GM23338 (cell line): ENCODE results near the gene SV2C. TPM values are rescaled to one million over a fixed set of nuclear protein-coding genes. Genes with fewer than 3 reads are reported as not detected.

Source experiments
- ATAC-seq: fragments of 200-7000 bp; cut with Tn5 transposase; 3 replicates; pipeline ENCODE4 v1.9.1; 2020
- DNase-seq: peaks from one replicate; pipeline ENCODE4 v3.0.0-alpha.2; 2015; ENCODE audit warnings: low spot score
- H2AFZ ChIP-seq: fragments of 200-600 bp; sonication (generic); 2 replicates; pipeline ENCODE4 v1.8.0; 2016; ENCODE audit warnings: antibody characterized with exemption, mild to moderate bottlenecking, moderate library complexity
- H3F3A ChIP-seq: fragments of 200-600 bp; sonication (generic); replicated peaks from 2 replicates; pipeline ENCODE4 v1.8.0; 2017; ENCODE audit warnings: antibody characterized with exemption, mixed run types, low read depth
- H3K27ac ChIP-seq: fragments of 200-600 bp; sonication (generic); 2 replicates; pipeline ENCODE4 v1.6.1; 2016; ENCODE audit warnings: low read depth
- H3K27me3 ChIP-seq: fragments of 200-600 bp; sonication (generic); 2 replicates; pipeline ENCODE4 v1.8.0; 2016; ENCODE audit warnings: mild to moderate bottlenecking, mixed run types, moderate library complexity; ENCODE audit not compliant: insufficient read depth
- H3K36me3 ChIP-seq: fragments of 200-600 bp; sonication (generic); 2 replicates; pipeline ENCODE4 v1.8.0; 2016; ENCODE audit warnings: mild to moderate bottlenecking; ENCODE audit not compliant: insufficient read depth
- H3K4me1 ChIP-seq: fragments of 200-600 bp; sonication (generic); 2 replicates; pipeline ENCODE4 v1.8.0; 2016; ENCODE audit warnings: mild to moderate bottlenecking, moderate library complexity; ENCODE audit not compliant: insufficient read depth
- H3K4me2 ChIP-seq: fragments of 200-600 bp; sonication (generic); 2 replicates; pipeline ENCODE4 v1.7.1; 2017; ENCODE audit warnings: mixed run types
- H3K4me3 ChIP-seq: fragments of 200-600 bp; sonication (generic); 2 replicates; pipeline ENCODE4 v1.6.1; 2016; ENCODE audit warnings: mixed run types
- H3K79me2 ChIP-seq: fragments of 200-600 bp; sonication (generic); replicated peaks from 2 replicates; pipeline ENCODE4 v1.8.0; 2017; ENCODE audit warnings: mild to moderate bottlenecking; ENCODE audit not compliant: insufficient read depth
- H3K9me2 ChIP-seq: fragments of 200-600 bp; sonication (generic); 2 replicates; pipeline ENCODE4 v1.8.0; 2017; ENCODE audit not compliant: insufficient read depth
- H4K20me1 ChIP-seq: fragments of 200-600 bp; sonication (generic); replicated peaks from 2 replicates; pipeline ENCODE4 v1.8.0; 2017; ENCODE audit warnings: mild to moderate bottlenecking; ENCODE audit not compliant: insufficient read depth
- H3K27ac Mint-ChIP-seq: 2 replicates; pipeline ENCODE4 v1.8.0; 2020; ENCODE audit warnings: inconsistent platforms, mild to moderate bottlenecking, moderate library complexity, mixed read lengths
- H3K27me3 Mint-ChIP-seq: 3 replicates; pipeline ENCODE4 v1.8.0; 2022; ENCODE audit warnings: low read depth, mild to moderate bottlenecking, moderate library complexity, mixed read lengths, inconsistent platforms; ENCODE audit not compliant: insufficient read depth, poor library complexity
- H3K36me3 Mint-ChIP-seq: 3 replicates; pipeline ENCODE4 v1.8.0; 2021; ENCODE audit warnings: low read depth, mild to moderate bottlenecking, inconsistent platforms, moderate library complexity, mixed read lengths
- H3K4me1 Mint-ChIP-seq: 3 replicates; pipeline ENCODE4 v1.8.0; 2020; ENCODE audit warnings: mild to moderate bottlenecking, inconsistent platforms, mixed read lengths
- H3K4me3 Mint-ChIP-seq: 3 replicates; pipeline ENCODE4 v1.8.0; 2021; ENCODE audit warnings: moderate library complexity, mild to moderate bottlenecking, inconsistent platforms, mixed read lengths
- H3K9me3 Mint-ChIP-seq: 3 replicates; pipeline ENCODE4 v1.8.0; 2020; ENCODE audit warnings: moderate library complexity, mild to moderate bottlenecking, inconsistent platforms, mixed read lengths
- CREB1 ChIP-seq: fragments of 250-450 bp; sonication (Bioruptor Pico); IDR thresholded peaks from 2 replicates; pipeline ENCODE4 v1.5.0; 2020; ENCODE audit warnings: low read depth, mild to moderate bottlenecking, moderate library complexity
- EZH2 ChIP-seq: fragments of 200-600 bp; sonication (generic); IDR thresholded peaks from one replicate; pipeline ENCODE4 v1.8.0; 2017; ENCODE audit warnings: antibody characterized with exemption, mild to moderate bottlenecking, low read depth; ENCODE audit not compliant: unreplicated experiment
- EZH2phosphoT487 ChIP-seq: fragments of 200-600 bp; sonication (generic); IDR thresholded peaks from one replicate; pipeline ENCODE4 v1.8.1; 2018; ENCODE audit warnings: antibody characterized with exemption; ENCODE audit not compliant: unreplicated experiment
- JUNB ChIP-seq: IDR thresholded peaks from one replicate; pipeline ENCODE4 v1.6.1; 2016; ENCODE audit warnings: antibody characterized with exemption; ENCODE audit not compliant: unreplicated experiment
- NANOG ChIP-seq: IDR thresholded peaks from 2 replicates; pipeline ENCODE4 v1.6.1; 2016; ENCODE audit warnings: antibody characterized with exemption, borderline replicate concordance
- POLR2AphosphoS5 ChIP-seq: IDR thresholded peaks from 2 replicates; pipeline ENCODE4 v1.6.1; 2016; ENCODE audit warnings: antibody characterized with exemption, low read depth
- REST ChIP-seq: IDR thresholded peaks from one replicate; pipeline ENCODE4 v1.6.1; 2018; ENCODE audit warnings: antibody characterized with exemption; ENCODE audit not compliant: unreplicated experiment
- STAT1 ChIP-seq: IDR thresholded peaks from one replicate; pipeline ENCODE4 v1.6.1; 2016; ENCODE audit warnings: antibody characterized with exemption; ENCODE audit not compliant: unreplicated experiment
- ZNF331 ChIP-seq: fragments of 250-450 bp; sonication (Bioruptor Pico); IDR thresholded peaks from 2 replicates; pipeline ENCODE4 v1.5.0; 2020; ENCODE audit warnings: low read depth, mild to moderate bottlenecking, moderate library complexity
- polyA plus RNA-seq: library from polyadenylated mRNA; unstranded; fragments of >200 nt; fragmentation: Nextera tagmentation; extraction: Ambion mirVana; gene quantifications from 2 replicates; pipeline ENCODE4 v1.2.1, GENCODE V29; 2016
- total RNA-seq: library from RNA; depleted of rRNA; stranded (reverse); fragments of >200 nt; shearing (Covaris generic); gene quantifications from 2 replicates; pipeline ENCODE4 v1.2.3, GENCODE V29; 2014
- TF ChIP-seq, protein P1 (sequence below): fragments of 250-450 bp; sonication (Bioruptor Pico); IDR thresholded peaks from 2 replicates; pipeline ENCODE4 v1.5.0; 2020; ENCODE audit warnings: mild to moderate bottlenecking, moderate library complexity
- TF ChIP-seq, protein P2 (sequence below): IDR thresholded peaks from 2 replicates; pipeline ENCODE4 v1.6.1; 2016; ENCODE audit warnings: antibody characterized with exemption

SV2C gene
- total and polyA plus RNA-seq, 2 experiments from 2014 or later = 0.05 to 0.07 TPM

DNA sequence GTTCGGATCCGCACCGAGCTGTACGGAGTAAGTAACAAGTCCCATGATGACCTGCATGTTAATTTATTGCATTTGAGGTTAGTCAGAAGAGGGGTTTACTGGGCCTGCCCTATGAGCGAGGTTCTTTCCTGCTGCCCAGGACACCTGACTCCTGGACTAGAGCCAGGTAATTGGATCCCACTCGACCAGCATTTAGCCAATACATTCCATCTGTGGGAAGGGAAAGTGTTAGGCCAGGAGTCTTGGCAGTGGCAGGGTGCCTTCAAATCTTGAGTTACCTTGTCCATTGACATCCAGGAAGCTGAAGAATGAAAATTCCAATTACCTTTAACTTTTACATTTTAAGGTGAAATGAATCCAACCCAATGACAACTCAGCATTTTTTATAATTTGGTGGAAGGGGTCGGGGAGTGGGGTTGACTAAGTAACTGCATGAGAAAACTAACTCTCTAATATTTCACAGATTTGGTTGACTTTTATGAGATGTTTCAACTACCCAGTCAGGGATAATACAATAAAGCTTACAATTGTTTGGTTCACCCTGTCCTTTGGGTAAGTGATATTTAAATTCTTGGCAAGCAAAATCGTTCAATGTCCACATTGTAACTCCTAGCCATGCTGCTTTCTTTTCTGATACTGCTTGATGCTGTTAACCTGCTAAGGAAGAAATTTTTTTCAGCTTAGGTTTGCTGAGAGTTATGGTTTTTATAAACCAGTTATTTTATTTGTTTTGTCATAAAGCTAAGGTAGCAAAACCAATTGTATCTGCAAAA lies 208.3 kb downstream of the SV2C start (continued):
- TF ChIP-seq, protein P1, sequence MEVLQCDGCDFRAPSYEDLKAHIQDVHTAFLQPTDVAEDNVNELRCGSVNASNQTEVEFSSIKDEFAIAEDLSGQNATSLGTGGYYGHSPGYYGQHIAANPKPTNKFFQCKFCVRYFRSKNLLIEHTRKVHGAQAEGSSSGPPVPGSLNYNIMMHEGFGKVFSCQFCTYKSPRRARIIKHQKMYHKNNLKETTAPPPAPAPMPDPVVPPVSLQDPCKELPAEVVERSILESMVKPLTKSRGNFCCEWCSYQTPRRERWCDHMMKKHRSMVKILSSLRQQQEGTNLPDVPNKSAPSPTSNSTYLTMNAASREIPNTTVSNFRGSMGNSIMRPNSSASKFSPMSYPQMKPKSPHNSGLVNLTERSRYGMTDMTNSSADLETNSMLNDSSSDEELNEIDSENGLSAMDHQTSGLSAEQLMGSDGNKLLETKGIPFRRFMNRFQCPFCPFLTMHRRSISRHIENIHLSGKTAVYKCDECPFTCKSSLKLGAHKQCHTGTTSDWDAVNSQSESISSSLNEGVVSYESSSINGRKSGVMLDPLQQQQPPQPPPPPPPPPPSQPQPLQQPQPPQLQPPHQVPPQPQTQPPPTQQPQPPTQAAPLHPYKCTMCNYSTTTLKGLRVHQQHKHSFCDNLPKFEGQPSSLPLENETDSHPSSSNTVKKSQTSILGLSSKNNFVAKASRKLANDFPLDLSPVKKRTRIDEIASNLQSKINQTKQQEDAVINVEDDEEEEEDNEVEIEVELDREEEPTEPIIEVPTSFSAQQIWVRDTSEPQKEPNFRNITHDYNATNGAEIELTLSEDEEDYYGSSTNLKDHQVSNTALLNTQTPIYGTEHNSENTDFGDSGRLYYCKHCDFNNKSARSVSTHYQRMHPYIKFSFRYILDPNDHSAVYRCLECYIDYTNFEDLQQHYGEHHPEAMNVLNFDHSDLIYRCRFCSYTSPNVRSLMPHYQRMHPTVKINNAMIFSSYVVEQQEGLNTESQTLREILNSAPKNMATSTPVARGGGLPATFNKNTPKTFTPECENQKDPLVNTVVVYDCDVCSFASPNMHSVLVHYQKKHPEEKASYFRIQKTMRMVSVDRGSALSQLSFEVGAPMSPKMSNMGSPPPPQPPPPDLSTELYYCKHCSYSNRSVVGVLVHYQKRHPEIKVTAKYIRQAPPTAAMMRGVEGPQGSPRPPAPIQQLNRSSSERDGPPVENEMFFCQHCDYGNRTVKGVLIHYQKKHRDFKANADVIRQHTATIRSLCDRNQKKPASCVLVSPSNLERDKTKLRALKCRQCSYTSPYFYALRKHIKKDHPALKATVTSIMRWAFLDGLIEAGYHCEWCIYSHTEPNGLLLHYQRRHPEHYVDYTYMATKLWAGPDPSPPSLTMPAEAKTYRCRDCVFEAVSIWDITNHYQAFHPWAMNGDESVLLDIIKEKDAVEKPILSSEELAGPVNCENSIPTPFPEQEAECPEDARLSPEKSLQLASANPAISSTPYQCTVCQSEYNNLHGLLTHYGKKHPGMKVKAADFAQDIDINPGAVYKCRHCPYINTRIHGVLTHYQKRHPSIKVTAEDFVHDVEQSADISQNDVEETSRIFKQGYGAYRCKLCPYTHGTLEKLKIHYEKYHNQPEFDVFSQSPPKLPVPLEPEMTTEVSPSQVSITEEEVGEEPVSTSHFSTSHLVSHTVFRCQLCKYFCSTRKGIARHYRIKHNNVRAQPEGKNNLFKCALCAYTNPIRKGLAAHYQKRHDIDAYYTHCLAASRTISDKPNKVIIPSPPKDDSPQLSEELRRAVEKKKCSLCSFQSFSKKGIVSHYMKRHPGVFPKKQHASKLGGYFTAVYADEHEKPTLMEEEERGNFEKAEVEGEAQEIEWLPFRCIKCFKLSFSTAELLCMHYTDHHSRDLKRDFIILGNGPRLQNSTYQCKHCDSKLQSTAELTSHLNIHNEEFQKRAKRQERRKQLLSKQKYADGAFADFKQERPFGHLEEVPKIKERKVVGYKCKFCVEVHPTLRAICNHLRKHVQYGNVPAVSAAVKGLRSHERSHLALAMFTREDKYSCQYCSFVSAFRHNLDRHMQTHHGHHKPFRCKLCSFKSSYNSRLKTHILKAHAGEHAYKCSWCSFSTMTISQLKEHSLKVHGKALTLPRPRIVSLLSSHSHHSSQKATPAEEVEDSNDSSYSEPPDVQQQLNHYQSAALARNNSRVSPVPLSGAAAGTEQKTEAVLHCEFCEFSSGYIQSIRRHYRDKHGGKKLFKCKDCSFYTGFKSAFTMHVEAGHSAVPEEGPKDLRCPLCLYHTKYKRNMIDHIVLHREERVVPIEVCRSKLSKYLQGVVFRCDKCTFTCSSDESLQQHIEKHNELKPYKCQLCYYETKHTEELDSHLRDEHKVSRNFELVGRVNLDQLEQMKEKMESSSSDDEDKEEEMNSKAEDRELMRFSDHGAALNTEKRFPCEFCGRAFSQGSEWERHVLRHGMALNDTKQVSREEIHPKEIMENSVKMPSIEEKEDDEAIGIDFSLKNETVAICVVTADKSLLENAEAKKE = no peak
- TF ChIP-seq, protein P2, sequence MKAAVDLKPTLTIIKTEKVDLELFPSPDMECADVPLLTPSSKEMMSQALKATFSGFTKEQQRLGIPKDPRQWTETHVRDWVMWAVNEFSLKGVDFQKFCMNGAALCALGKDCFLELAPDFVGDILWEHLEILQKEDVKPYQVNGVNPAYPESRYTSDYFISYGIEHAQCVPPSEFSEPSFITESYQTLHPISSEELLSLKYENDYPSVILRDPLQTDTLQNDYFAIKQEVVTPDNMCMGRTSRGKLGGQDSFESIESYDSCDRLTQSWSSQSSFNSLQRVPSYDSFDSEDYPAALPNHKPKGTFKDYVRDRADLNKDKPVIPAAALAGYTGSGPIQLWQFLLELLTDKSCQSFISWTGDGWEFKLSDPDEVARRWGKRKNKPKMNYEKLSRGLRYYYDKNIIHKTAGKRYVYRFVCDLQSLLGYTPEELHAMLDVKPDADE = no peak
- no peak for TF ChIP-seq EZH2phosphoT487
- TF ChIP-seq JUNB = no peak

GRCh38 chr5:76292620-76293322 lies 209.6 kb downstream of the SV2C start:
- no peaks in the 10 kb centered on the region for H4K20me1 ChIP-seq
- no peaks in the 10 kb centered on the region for H3K27me3 Mint-ChIP-seq
- DNase-seq = no peak
- no peak for ATAC-seq
- H3F3A ChIP-seq = no peaks in the 10 kb centered on the region
- no peak overlapping the region for H3K4me3 Mint-ChIP-seq
- H3K27me3 ChIP-seq = no peaks in the 10 kb centered on the region
- peaks cover 26% of the 10 kb centered on the region for H3K4me1 Mint-ChIP-seq
- no peaks in the 10 kb centered on the region for H3K36me3 ChIP-seq
- H3K4me3 ChIP-seq = no peak overlapping the region
- H3K27ac ChIP-seq = no peak overlapping the region
- H3K4me2 ChIP-seq = no peak overlapping the region
- H3K79me2 ChIP-seq = no peaks in the 10 kb centered on the region
- no peak overlapping the region for H2AFZ ChIP-seq
- H3K36me3 Mint-ChIP-seq = no peaks in the 10 kb centered on the region
- H3K27ac Mint-ChIP-seq = no peak overlapping the region
- H3K4me1 ChIP-seq = peaks cover 16% of the 10 kb centered on the region; the same call in 1 of the 2 replicates
- TF ChIP-seq REST (no peak), EZH2 (no peak), STAT1 (no peak), CREB1 (CRISPR knock-in tag) (no peak), POLR2AphosphoS5 (no peak), ZNF331 (CRISPR knock-in tag) (no peak), NANOG (no peak)
- TF ChIP-seq, protein P2 = no peak
- H3K9me2 ChIP-seq = 0 out of 2 replicates have a peak, but pooled peaks cover 3% of the 10 kb centered on the region
- no peaks in the 10 kb centered on the region for H3K9me3 Mint-ChIP-seq
